Calu3 (cell line): ENCODE measurements around the gene CBX2. TPM values are rescaled to one million over a fixed set of nuclear protein-coding genes. Genes with fewer than 3 reads are reported as not detected.
A peak's percentile ranks its signal among the peaks of the same experiment; 100 is the strongest.

Experiments
- Bru-seq: library from RNA; stranded (reverse); fragments of 400-500 nt; gene quantifications from one replicate; lab custom pipeline; 2021; lab: Mats Ljungman, UMichigan
- BruChase-seq, 2 experiments: library from RNA; stranded (reverse); fragments of 400-500 nt; gene quantifications; one replicate each; lab custom pipeline; 2021; lab: Mats Ljungman, UMichigan
- BruUV-seq: library from RNA; stranded (reverse); fragments of 400-500 nt; replicated peaks from 2 replicates; lab custom pipeline; 2021; lab: Mats Ljungman, UMichigan
- CTCF ChIA-PET: fragments of 300-600 bp; sonication (Branson Sonifier 250); formaldehyde crosslinking; loops from one replicate; lab custom pipeline; 2022; ENCODE audit warnings: antibody characterized with exemption; lab: Charles Lee
- DNase-seq: peaks from one replicate; pipeline ENCODE4 v3.0.0; 2022
- H3K27ac Mint-ChIP-seq: one replicate; pipeline ENCODE4 v1.8.0; 2022; ENCODE audit warnings: mixed read lengths; ENCODE audit not compliant: unreplicated experiment
- H3K27me3 Mint-ChIP-seq: one replicate; pipeline ENCODE4 v1.8.0; 2022; ENCODE audit warnings: mixed read lengths; ENCODE audit not compliant: unreplicated experiment
- H3K36me3 Mint-ChIP-seq: one replicate; pipeline ENCODE4 v1.8.0; 2022; ENCODE audit warnings: mild to moderate bottlenecking, moderate library complexity, mixed read lengths; ENCODE audit not compliant: insufficient read depth, unreplicated experiment
- H3K4me1 Mint-ChIP-seq: one replicate; pipeline ENCODE4 v1.8.0; 2022; ENCODE audit warnings: mild to moderate bottlenecking, low read depth, mixed read lengths; ENCODE audit not compliant: unreplicated experiment
- H3K4me3 Mint-ChIP-seq: one replicate; pipeline ENCODE4 v1.8.0; 2022; ENCODE audit warnings: mild to moderate bottlenecking, low read depth, moderate library complexity, mixed read lengths; ENCODE audit not compliant: unreplicated experiment
- H3K9me3 Mint-ChIP-seq: one replicate; pipeline ENCODE4 v1.8.0; 2022; ENCODE audit warnings: low read depth, mixed read lengths; ENCODE audit not compliant: unreplicated experiment
- CTCF ChIP-seq: fragments of 200-600 bp; IDR thresholded peaks from one replicate; pipeline ENCODE4 v1.8.0; 2022; ENCODE audit warnings: antibody characterized with exemption; ENCODE audit not compliant: unreplicated experiment
- intact Hi-C: fragments of 100-400 bp; cut with micrococcal nuclease; formaldehyde crosslinking; loops from one replicate; pipeline ENCODE4 v1.10.0; 2022; ENCODE audit not compliant: unreplicated experiment
- long read RNA-seq: library from polyadenylated mRNA; stranded (forward); transcript quantifications from one replicate; pipeline ENCODE4 v2.0.0, GENCODE V29; 2022
- total RNA-seq: library from RNA; stranded (reverse); gene quantifications from 2 replicates; pipeline ENCODE4 v1.2.3, GENCODE V29; 2022

The CBX2 gene
- total RNA-seq (6.3 and 8.3 TPM in 2 replicates), Bru-seq, nascent RNA (percentile 42 among the genes with signal in this experiment), BruChase-seq, experiment 1, labeled RNA remaining after a 6-hour chase (percentile 41 among the genes with signal in this experiment), BruChase-seq, experiment 2, labeled RNA remaining after a 2-hour chase (percentile 61 among the genes with signal in this experiment)
- long read RNA-seq, full-length matches to known transcripts: 1 of 3 reads
- long read RNA-seq, partial matches to known transcripts: 0 of 3 reads
- long read RNA-seq, other reads (novel, unspliced or antisense): 2 of 3 reads

GRCh38 chr17:79777894-79778503, at the start of gene CBX2:
CBX2 (plus strand) TSS chr17:79778148; CDS start chr17:79778236, 88 bp downstream.
- Mint-ChIP-seq H3K36me3 (peaks cover 17% of the 10 kb centered on the region), H3K4me3 (peak within 1 kb of the TSS; percentile 93), H3K4me1 (peaks cover 7% of the 10 kb centered on the region), H3K27ac (peak within 1 kb of the TSS; percentile 66), H3K9me3 (no peaks in the 10 kb centered on the region), H3K27me3 (peaks cover 56% of the 10 kb centered on the region)
- no TSS peak for BruUV-seq
- CTCF ChIA-PET: no interaction called here
- peak; percentile 86 for DNase-seq
- intact Hi-C loops: loop anchor here (5.0 kb wide), 1 partner anchor 36 kb away; no protein-coding TSS in a partner anchor
- TF ChIP-seq CTCF: no peak

- Mint-ChIP-seq H3K36me3 (no peaks in the 10 kb centered on the region), H3K27ac (no peak overlapping the region), H3K4me3 (no peak overlapping the region), H3K4me1 (peaks cover 10% of the 10 kb centered on the region), H3K27me3 (no peaks in the 10 kb centered on the region), H3K9me3 (no peaks in the 10 kb centered on the region)
- no peak for TF ChIP-seq CTCF
- peak; percentile 82 for DNase-seq
- CTCF ChIA-PET: no interaction called here
- BruUV-seq: no TSS peak
- intact Hi-C loops: no loop called here
Observed at GRCh38 chr17:79728169-79728907, 49.6 kb upstream of the CBX2 start.

DNA sequence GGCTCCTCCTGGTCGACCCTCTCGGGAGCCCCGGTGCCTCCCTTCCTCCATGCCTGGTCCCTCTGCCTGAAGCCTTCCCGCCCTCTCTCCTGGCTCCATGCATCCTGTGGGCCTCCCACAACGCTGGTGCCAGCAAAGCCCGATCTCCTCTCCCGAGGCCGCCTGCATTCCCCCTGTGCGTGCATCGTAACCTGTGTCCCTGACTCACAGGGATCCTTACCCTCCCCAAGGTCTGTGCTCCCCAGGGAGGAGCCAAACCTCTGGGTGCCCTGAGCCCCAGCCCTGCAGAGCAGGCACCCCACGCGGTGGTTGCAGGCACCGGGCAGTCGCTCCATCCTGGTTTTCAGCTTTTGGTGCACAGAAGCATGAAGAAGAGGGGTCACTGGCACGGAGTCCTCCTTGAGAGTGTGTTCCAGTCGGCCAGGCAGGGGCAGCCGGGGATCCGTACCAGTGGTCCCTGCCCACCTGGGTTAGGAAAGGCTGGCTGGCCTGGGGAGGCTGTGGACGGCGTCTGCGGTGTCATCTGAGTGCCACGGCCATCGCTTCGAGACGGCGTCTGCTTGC, 49.0 kb upstream of the CBX2 start:
- Mint-ChIP-seq H3K36me3 (no peaks in the 10 kb centered on the region), H3K9me3 (no peaks in the 10 kb centered on the region), H3K27ac (no peak overlapping the region), H3K4me1 (peaks cover 14% of the 10 kb centered on the region), H3K27me3 (no peaks in the 10 kb centered on the region), H3K4me3 (no peak overlapping the region)
- no peak for DNase-seq
- no peak for TF ChIP-seq CTCF
- intact Hi-C loops: no loop called here
- CTCF ChIA-PET: no interaction called here
- no TSS peak for BruUV-seq

GRCh38 chr17:79729761-79730160, 48.2 kb upstream of the CBX2 start:
- Mint-ChIP-seq H3K27me3 (no peaks in the 10 kb centered on the region), H3K36me3 (no peaks in the 10 kb centered on the region)

More at GRCh38 chr17:79729761-79730160, 48.2 kb upstream of the CBX2 start:
- H3K27ac Mint-ChIP-seq: no peak overlapping the region
- DNase-seq: no peak
- H3K4me3 Mint-ChIP-seq: no peak overlapping the region
- no peak for TF ChIP-seq CTCF
- peaks cover 14% of the 10 kb centered on the region for H3K4me1 Mint-ChIP-seq
- CTCF ChIA-PET: no interaction called here
- BruUV-seq: no TSS peak
- intact Hi-C loops: no loop called here
- no peaks in the 10 kb centered on the region for H3K9me3 Mint-ChIP-seq
